Measurements from ENCODE around the gene GABPB1.
A peak's percentile ranks its signal among the peaks of the same experiment; 100 is the strongest.

Gene GABPB1

GRCh38 chr15:50344006-50344464 is 11.0 kb downstream of the GABPB1 start:
- no peak for DNase-seq (ENCODE audit: low spot score)

- DNase-seq (ENCODE audit: low spot score): no peak
These were observed 13.3 kb downstream of the GABPB1 start for GRCh38 chr15:50341616-50342136.

GRCh38 chr15:50340416-50340815 is 14.6 kb downstream of the GABPB1 start:
- DNase-seq (ENCODE audit: low spot score): no peak

- DNase-seq (ENCODE audit: low spot score): no peak
These were observed 15.3 kb downstream of the GABPB1 start for GRCh38 chr15:50339717-50340116.

- DNase-seq (ENCODE audit: low spot score): no peak
These were observed 19.7 kb downstream of the GABPB1 start for GRCh38 chr15:50335251-50335650.

GRCh38 chr15:50333229-50333628 is 21.8 kb downstream of the GABPB1 start:
- DNase-seq (ENCODE audit: low spot score): no peak

GRCh38 chr15:50330921-50331320 is 24.1 kb downstream of the GABPB1 start:
- DNase-seq (ENCODE audit: low spot score): peak; percentile 75

GRCh38 chr15:50328116-50328515 is 26.9 kb downstream of the GABPB1 start:
- DNase-seq (ENCODE audit: low spot score): no peak

- no peak for DNase-seq (ENCODE audit: low spot score)
These were observed 33.3 kb downstream of the GABPB1 start for GRCh38 chr15:50321680-50322210.

- no peak for DNase-seq (ENCODE audit: low spot score)
These were observed 34.5 kb downstream of the GABPB1 start for GRCh38 chr15:50320504-50320903.

GRCh38 chr15:50318697-50319096 is 36.3 kb downstream of the GABPB1 start:
- DNase-seq (ENCODE audit: low spot score): no peak

- peak; percentile 49 for DNase-seq (ENCODE audit: low spot score)
These were observed 39.0 kb downstream of the GABPB1 start for GRCh38 chr15:50315814-50316630.

GRCh38 chr15:50312636-50313035 is 42.4 kb downstream of the GABPB1 start:
- DNase-seq (ENCODE audit: low spot score): no peak

- DNase-seq (ENCODE audit: low spot score): no peak
These were observed 47.2 kb downstream of the GABPB1 start for GRCh38 chr15:50307799-50308198.

GRCh38 chr15:50304836-50305235 is 50.2 kb downstream of the GABPB1 start:
- no peak for DNase-seq (ENCODE audit: low spot score)

- DNase-seq (ENCODE audit: low spot score): no peak
These were observed 52.4 kb downstream of the GABPB1 start for GRCh38 chr15:50302581-50302980.

- DNase-seq (ENCODE audit: low spot score): no peak
These were observed 56.7 kb downstream of the GABPB1 start for GRCh38 chr15:50298340-50298739.

- no peak for DNase-seq (ENCODE audit: low spot score)
These were observed 59.0 kb downstream of the GABPB1 start for GRCh38 chr15:50295966-50296365.

- DNase-seq (ENCODE audit: low spot score): no peak
These were observed 65.2 kb downstream of the GABPB1 start for GRCh38 chr15:50289749-50290148.

- DNase-seq (ENCODE audit: low spot score): no peak
These were observed 67.5 kb downstream of the GABPB1 start for GRCh38 chr15:50287324-50288116.

- no peak for DNase-seq (ENCODE audit: low spot score)
These were observed 73.6 kb downstream of the GABPB1 start for GRCh38 chr15:50281427-50281826.

GRCh38 chr15:50280271-50280670 is 74.7 kb downstream of the GABPB1 start:
- DNase-seq (ENCODE audit: low spot score): peak; percentile 72

GRCh38 chr15:50278496-50278895 is 76.5 kb downstream of the GABPB1 start:
- no peak for DNase-seq (ENCODE audit: low spot score)
